GM12891 (cell line): ENCODE results near the gene ZGPAT.

Experiments used
- PAX5 ChIP-seq: IDR thresholded peaks from 2 replicates; pipeline ENCODE4 v1.6.1; 2011; ENCODE audit warnings: low read length, moderate library complexity, mild to moderate bottlenecking; ENCODE audit not compliant: insufficient read depth, severe bottlenecking
- POLR2A ChIP-seq: IDR thresholded peaks from 2 replicates; pipeline ENCODE4 v1.6.1; 2011; ENCODE audit warnings: low read depth, low read length, control low read depth
- POLR2AphosphoS5 ChIP-seq: IDR thresholded peaks from 2 replicates; pipeline ENCODE4 v1.6.1; 2011; ENCODE audit warnings: low read depth, low read length, control low read depth
- POU2F2 ChIP-seq: IDR thresholded peaks from 2 replicates; pipeline ENCODE4 v1.6.1; 2011; ENCODE audit warnings: low read depth, mild to moderate bottlenecking, control low read depth, low read length, moderate library complexity
- SPI1 ChIP-seq: IDR thresholded peaks from 2 replicates; pipeline ENCODE4 v1.6.1; 2011; ENCODE audit warnings: low read depth, low read length, control low read depth
- TAF1 ChIP-seq: IDR thresholded peaks from 2 replicates; pipeline ENCODE4 v1.6.1; 2011; ENCODE audit warnings: low read depth, low read length, control low read depth

DNA sequence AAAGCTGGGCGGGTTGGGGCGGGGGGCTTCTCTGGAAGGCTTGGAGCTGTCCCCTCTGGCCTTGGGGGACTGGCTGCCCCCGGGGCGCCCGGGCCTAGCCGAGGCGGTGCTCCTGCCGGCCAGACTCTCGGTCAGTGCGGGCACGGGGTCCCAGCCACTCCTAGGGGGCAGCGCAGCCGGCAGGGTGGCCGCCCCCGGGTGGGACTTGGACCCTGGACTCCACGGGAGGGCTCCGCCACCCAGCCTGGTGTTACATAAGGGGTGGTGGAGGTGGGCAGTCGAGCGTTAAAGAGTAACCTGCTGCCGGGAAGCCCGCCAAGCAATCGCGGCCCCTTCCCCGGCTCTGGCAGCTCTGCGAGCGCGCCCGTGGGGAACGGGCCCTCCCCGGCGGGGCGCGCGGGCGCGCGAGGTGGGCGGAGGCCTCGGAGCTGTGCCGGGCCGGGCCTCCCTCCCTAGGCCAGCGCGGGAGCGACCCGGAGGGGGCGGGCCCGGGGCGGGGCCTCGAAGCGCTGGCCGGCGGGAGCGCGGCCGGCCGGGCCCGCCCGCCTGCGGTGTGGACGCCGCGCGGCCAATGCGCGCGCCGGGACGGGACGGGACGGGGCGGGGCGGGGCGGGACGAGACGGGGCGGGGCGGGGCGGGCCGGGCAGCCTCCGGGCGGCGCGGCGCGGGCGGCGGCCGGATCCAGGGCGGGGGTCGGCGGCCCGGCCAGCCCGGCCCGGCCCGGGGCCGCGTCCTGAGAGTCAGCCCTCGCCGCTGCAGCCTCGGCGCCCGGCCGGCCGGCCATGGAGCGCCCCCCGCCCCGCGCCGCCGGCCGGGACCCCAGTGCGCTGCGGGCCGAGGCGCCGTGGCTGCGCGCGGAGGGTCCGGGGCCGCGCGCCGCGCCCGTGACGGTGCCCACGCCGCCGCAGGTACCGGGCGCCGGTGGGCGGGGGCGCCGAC is 31.6 kb downstream of the ZGPAT start, which contains the start of gene SLC2A4RG:
- TF ChIP-seq POLR2A (no peak), POU2F2 (no peak), POLR2AphosphoS5 (no peak), TAF1 (no peak), SPI1 (no peak), PAX5 (no peak)
